Thyroid gland (tissue), 4 donors: Measurements from ENCODE around the gene ADAMTS13. TPM values are rescaled to one million over a fixed set of nuclear protein-coding genes. Genes with fewer than 3 reads are reported as not detected.

Experiments
- DNase-seq, 2 donors: peaks; one replicate each; pipeline ENCODE4 v3.0.0-alpha.2; 2019
- H3K27ac ChIP-seq, 3 donors: fragments of 200-600 bp; sonication (generic); 1 replicate in 2 of 3; 2 replicates in 1 of 3; pipeline ENCODE4 v1.5.1; 2016 to 2019; ENCODE audit warnings: mild to moderate bottlenecking in 1 of 3, moderate library complexity in 1 of 3
- H3K27me3 ChIP-seq: fragments of 200-600 bp; sonication (generic); one replicate; pipeline ENCODE4 v1.5.1; 2019
- H3K36me3 ChIP-seq, 2 donors: fragments of 200-600 bp; sonication (generic); one replicate each; pipeline ENCODE4 v1.5.1; 2016 to 2019
- H3K4me1 ChIP-seq, 2 donors: fragments of 200-600 bp; sonication (generic); one replicate each; pipeline ENCODE4 v1.5.1; 2017 to 2019
- H3K4me3 ChIP-seq, 3 donors: fragments of 200-600 bp; sonication (generic); replicated peaks in 1 of 3; 1 replicate in 2 of 3; 2 replicates in 1 of 3; pipeline ENCODE4 v1.5.1; 2016; ENCODE audit warnings: mild to moderate bottlenecking in 1 of 3
- H3K9me3 ChIP-seq: fragments of 200-600 bp; sonication (generic); one replicate; pipeline ENCODE4 v1.5.1; 2017
- POLR2A ChIP-seq, 2 donors: fragments of 450-650 bp; IDR thresholded peaks; one replicate each; pipeline ENCODE4 v1.6.1; 2017; ENCODE audit warnings: antibody characterized with exemption in 2 of 2, mild to moderate bottlenecking in 2 of 2, moderate library complexity in 1 of 2
- WGBS, 2 donors: methylation state at CpG; one replicate each; pipeline ENCODE4 v1.1.5; 2017; 5-methylcytosine and 5-hydroxymethylcytosine counted together
- intact Hi-C: fragments of 100-400 bp; cut with DNase I; formaldehyde crosslinking; loops from one replicate; pipeline ENCODE4 v1.15.1; 2023
- total RNA-seq, 4 donors: library from RNA; depleted of rRNA; stranded (reverse); fragments of >200 nt; gene quantifications; one replicate each; pipeline ENCODE4 v1.2.3, GENCODE V29; 2016
- TF ChIP-seq, protein P1 (sequence below), 6 experiments: fragments of 200-600 bp in 3 of 6; fragments of 450-650 bp in 3 of 6; sonication (generic) in 3 of 6; IDR thresholded peaks; one replicate each; pipeline ENCODE4 v1.5.1; 2016 to 2019; ENCODE audit warnings: antibody characterized with exemption in 6 of 6, mild to moderate bottlenecking in 2 of 6, inconsistent platforms in 1 of 6, moderate library complexity in 1 of 6

The ADAMTS13 gene
- total RNA-seq, 4 donors from 2014 or later, result 1.5 to 2.8 (median 2.0) TPM

DNA sequence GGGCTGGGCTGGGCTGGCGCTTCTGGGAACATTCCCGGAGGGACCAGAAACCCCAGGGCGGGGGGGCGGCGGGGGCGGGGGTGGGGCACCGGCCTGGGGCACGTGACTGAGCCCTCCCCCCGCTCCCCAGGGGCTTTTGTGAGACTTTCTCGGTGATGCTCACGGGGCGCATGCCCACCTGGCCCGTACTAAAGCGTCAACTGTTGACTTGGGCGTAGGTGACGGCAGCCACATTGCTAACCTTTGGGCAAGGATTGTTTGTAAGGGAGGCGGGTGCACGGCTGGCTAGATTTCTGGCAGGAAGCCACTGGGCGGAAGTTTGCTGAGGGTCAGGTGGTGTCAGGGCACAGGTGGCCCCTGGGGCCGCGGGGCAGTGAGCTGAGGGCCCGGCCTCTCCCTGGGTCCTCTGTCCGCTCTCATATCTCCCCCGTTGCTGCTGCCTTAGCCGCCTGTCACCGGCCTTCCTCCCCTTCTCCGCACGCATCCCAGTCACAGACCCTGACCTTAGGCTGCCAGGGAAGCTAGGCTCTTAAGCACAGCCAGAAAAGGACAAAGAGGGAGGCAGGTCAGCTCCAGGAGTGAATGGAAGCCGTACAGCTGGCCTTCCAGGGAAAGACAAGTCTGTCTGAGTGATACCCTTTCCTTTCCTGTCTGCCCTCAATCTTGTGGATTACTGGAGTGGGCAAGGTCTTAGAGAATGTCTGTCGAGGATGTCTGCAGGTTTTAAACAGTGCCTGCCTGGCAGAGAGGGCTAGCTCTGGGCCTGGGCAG lies 38.4 kb downstream of the ADAMTS13 start:
- Histone ChIP-seq H3K4me1 (peaks cover 6 to 15% of the 10 kb centered on the region in 2 donors), H3K27me3 (no peaks in the 10 kb centered on the region), H3K4me3 (peak overlapping the region in 2 of 3 donors; percentile 47 to 60), H3K36me3 (no peaks in the 10 kb centered on the region), H3K9me3 (no peaks in the 10 kb centered on the region), H3K27ac (peak overlapping the region; percentile 91 to 99 (median 91))
- TF ChIP-seq, protein P1, sequence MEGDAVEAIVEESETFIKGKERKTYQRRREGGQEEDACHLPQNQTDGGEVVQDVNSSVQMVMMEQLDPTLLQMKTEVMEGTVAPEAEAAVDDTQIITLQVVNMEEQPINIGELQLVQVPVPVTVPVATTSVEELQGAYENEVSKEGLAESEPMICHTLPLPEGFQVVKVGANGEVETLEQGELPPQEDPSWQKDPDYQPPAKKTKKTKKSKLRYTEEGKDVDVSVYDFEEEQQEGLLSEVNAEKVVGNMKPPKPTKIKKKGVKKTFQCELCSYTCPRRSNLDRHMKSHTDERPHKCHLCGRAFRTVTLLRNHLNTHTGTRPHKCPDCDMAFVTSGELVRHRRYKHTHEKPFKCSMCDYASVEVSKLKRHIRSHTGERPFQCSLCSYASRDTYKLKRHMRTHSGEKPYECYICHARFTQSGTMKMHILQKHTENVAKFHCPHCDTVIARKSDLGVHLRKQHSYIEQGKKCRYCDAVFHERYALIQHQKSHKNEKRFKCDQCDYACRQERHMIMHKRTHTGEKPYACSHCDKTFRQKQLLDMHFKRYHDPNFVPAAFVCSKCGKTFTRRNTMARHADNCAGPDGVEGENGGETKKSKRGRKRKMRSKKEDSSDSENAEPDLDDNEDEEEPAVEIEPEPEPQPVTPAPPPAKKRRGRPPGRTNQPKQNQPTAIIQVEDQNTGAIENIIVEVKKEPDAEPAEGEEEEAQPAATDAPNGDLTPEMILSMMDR (IDR thresholded peaks at IDR 0.05), result no peak
- no peak for TF ChIP-seq POLR2A (IDR thresholded peaks at IDR 0.05)
- intact Hi-C loops, result no loop called here
- peak; percentile 86 to 89 for DNase-seq
- WGBS, 2 donors, result 21 to 22% methylated on average over 15 to 16 of the region's 30 CpGs

DNA sequence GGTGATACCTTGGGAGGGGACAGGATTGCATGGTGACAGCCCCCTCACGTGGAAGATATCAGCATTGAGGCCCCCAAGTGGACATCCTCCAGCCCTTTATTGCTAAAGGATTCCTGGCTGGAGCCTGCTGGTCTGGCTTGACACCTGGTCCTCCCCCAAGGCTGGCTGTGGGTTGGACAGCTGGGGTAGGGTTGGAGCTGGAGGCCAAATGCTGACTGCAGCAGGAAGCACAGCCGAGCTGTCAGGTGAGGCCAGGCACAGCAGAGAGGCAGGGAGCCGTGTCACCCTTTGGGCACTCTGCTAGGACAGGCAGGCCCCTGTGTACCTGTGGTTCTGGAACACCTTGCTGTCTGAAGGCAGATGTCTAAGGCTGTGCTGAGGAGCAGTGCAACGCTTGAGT lies 39.8 kb downstream of the ADAMTS13 start:
- intact Hi-C loops, result no loop called here
- WGBS, 2 donors, result 47 to 79% methylated on average over 4 of the region's 4 CpGs

DNA sequence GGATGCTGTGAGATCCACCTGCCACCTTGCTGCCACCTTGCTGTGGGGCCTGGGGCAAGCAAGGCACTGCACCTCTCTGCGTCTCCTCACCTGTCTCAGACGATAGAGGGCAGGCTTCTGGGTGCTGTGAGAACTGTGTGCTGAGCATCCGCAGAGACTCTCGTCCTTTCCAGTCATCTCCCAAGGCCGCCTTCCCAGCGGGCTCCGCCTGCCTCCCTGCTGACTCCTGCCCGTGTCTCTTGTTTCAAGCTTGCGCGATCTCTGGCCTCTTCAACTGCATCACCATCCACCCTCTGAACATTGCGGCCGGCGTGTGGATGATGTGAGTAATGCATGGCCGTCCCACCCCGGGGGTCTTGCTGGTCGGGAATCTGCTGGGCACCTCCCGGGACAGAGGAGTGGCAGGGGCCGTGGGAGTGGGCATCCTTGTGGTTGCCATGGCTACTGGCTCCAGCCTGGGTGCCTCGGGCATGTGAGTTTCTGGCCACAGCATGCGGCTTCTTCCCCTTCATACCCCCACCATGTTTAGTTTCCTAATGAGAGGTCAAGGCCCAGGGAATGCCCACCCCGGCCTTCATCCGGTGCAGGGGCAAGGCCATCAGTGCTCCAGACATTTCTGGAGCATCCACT lies 41.2 kb downstream of the ADAMTS13 start:
- TF ChIP-seq, protein P1 (IDR thresholded peaks at IDR 0.05), result no peak
- no peak for TF ChIP-seq POLR2A (IDR thresholded peaks at IDR 0.05)
- no peaks in the 10 kb centered on the region for H3K27me3 ChIP-seq
- H3K36me3 ChIP-seq, result no peaks in the 10 kb centered on the region
- peaks cover 6 to 15% of the 10 kb centered on the region in 2 donors for H3K4me1 ChIP-seq
- no peak overlapping the region for H3K4me3 ChIP-seq
- 92 to 93% methylated on average over 22 of the region's 22 CpGs for WGBS, 2 donors
- intact Hi-C loops, result no loop called here
- H3K9me3 ChIP-seq, result no peaks in the 10 kb centered on the region
- DNase-seq, result no peak
- H3K27ac ChIP-seq, result no peak overlapping the region

More for the DNA sequence above, 39.8 kb downstream of the ADAMTS13 start:
- peaks cover 6 to 15% of the 10 kb centered on the region in 2 donors for H3K4me1 ChIP-seq
- no peaks in the 10 kb centered on the region for H3K36me3 ChIP-seq
- no peaks in the 10 kb centered on the region for H3K9me3 ChIP-seq
- DNase-seq, result peak; percentile 36 to 41
- H3K27me3 ChIP-seq, result no peaks in the 10 kb centered on the region
- TF ChIP-seq, protein P1 (IDR thresholded peaks at IDR 0.05), result no peak
- TF ChIP-seq POLR2A (IDR thresholded peaks at IDR 0.05), result no peak
- H3K27ac ChIP-seq, result no peak overlapping the region
- no peak overlapping the region for H3K4me3 ChIP-seq

DNA sequence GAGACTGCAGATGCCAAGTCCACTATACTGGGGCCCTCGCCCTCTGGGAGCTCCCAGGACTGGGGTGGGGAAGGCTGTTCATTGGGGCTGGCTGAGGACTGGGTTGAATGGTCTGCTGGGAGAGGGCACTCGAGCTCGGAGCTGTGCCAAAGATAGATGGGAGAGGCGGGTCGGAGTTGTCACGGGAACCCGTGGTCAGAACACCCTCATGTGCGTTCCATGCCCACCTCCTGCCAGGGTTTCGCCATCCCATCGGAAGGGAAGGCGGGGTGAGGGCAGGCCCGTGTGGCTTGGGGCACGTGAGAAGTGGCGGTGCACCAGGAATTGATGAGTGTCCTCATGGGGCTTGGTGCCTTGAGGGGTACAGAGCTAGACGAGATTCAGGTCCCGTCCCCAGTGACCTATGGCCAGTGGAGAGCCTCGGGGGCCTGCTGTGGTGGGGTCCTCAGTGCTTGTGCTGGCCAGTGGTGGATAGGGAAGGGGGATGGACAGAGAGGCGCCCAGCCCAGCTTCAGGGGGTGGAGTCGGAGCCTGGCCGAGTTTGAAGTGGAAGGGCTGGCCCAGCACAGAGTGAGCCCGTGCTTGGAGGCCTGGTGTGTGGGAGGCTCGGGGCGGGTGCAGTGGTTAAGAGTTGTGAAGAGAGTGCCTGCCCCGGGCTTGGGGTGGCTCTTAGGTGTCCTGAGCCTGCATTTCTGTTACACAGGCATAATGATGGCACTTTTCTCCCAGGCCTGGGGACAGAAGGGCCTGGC lies 41.9 kb downstream of the ADAMTS13 start:
- H3K27ac ChIP-seq, result no peak overlapping the region
- no peak overlapping the region for H3K4me3 ChIP-seq
- intact Hi-C loops, result no loop called here
- no peaks in the 10 kb centered on the region for H3K9me3 ChIP-seq
- peak; percentile 60 to 82 for DNase-seq
- peaks cover 6 to 13% of the 10 kb centered on the region in 2 donors for H3K4me1 ChIP-seq
- WGBS, 2 donors, result 75 to 80% methylated on average over 21 to 24 of the region's 24 CpGs
- peaks cover 4 to 5% of the 10 kb centered on the region in 2 donors for H3K36me3 ChIP-seq
- TF ChIP-seq POLR2A (IDR thresholded peaks at IDR 0.05), result no peak
- TF ChIP-seq, protein P1 (IDR thresholded peaks at IDR 0.05), result no peak
- H3K27me3 ChIP-seq, result no peaks in the 10 kb centered on the region
